Measurements from ENCODE around the gene NEB. TPM values are rescaled to one million over a fixed set of nuclear protein-coding genes. Genes with fewer than 3 reads are reported as not detected.

Gene NEB
- total RNA-seq, 4 donors from 2014 or later: 1.6 to 16.4 (median 4.4) TPM

- no peak overlapping the region for H3K4me3 ChIP-seq (replicated peaks in 1 of 3)
- intact Hi-C loops (cut with DNase I): no loop called here
- H3K27ac ChIP-seq: no peak overlapping the region
- no peaks in the 10 kb centered on the region for H3K9me3 ChIP-seq
- peak in 5 of 6 experiments; percentile 12 to 68 (median 49) for TF ChIP-seq CTCF (IDR thresholded peaks at IDR 0.05)
- TF ChIP-seq POLR2A (IDR thresholded peaks at IDR 0.05): no peak
- H3K4me1 ChIP-seq: no peaks in the 10 kb centered on the region
- no peaks in the 10 kb centered on the region for H3K27me3 ChIP-seq
- H3K36me3 ChIP-seq: no peaks in the 10 kb centered on the region
- no peak for DNase-seq
- 7 to 9% methylated on average over 1 of the region's 1 CpG for WGBS, 2 donors
Observed at GRCh38 chr2:151632993-151633565, 101.2 kb downstream of the NEB start.

GRCh38 chr2:151630372-151630771, 103.9 kb downstream of the NEB start:
- no peak for DNase-seq
- no peaks in the 10 kb centered on the region for H3K36me3 ChIP-seq
- no peaks in the 10 kb centered on the region for H3K9me3 ChIP-seq
- intact Hi-C loops (cut with DNase I): no loop called here
- 75 to 89% methylated on average over 1 of the region's 1 CpG for whole genome bisulfite sequencing, 2 donors
- no peaks in the 10 kb centered on the region for H3K4me1 ChIP-seq
- no peak overlapping the region for H3K4me3 ChIP-seq (replicated peaks in 1 of 3)
- no peaks in the 10 kb centered on the region for H3K27me3 ChIP-seq
- TF ChIP-seq POLR2A (IDR thresholded peaks at IDR 0.05) (no peak), CTCF (IDR thresholded peaks at IDR 0.05) (no peak)
- no peak overlapping the region for H3K27ac ChIP-seq

GRCh38 chr2:151627353-151627752, 106.9 kb downstream of the NEB start:
- H3K4me3 ChIP-seq (replicated peaks in 1 of 3): no peak overlapping the region
- no peak for DNase-seq
- H3K36me3 ChIP-seq: no peaks in the 10 kb centered on the region
- H3K4me1 ChIP-seq: no peaks in the 10 kb centered on the region
- TF ChIP-seq CTCF (IDR thresholded peaks at IDR 0.05) (no peak), POLR2A (IDR thresholded peaks at IDR 0.05) (no peak)
- intact Hi-C loops (cut with DNase I): no loop called here
- no peaks in the 10 kb centered on the region for H3K27me3 ChIP-seq
- H3K27ac ChIP-seq: no peak overlapping the region
- WGBS, 2 donors: 94% methylated on average over 6 of the region's 6 CpGs
- no peaks in the 10 kb centered on the region for H3K9me3 ChIP-seq

- TF ChIP-seq CTCF (IDR thresholded peaks at IDR 0.05): no peak
- no peak for TF ChIP-seq POLR2A (IDR thresholded peaks at IDR 0.05)
- Histone ChIP-seq H3K4me3 (replicated peaks in 1 of 3) (no peak overlapping the region), H3K9me3 (no peaks in the 10 kb centered on the region), H3K4me1 (no peaks in the 10 kb centered on the region), H3K36me3 (no peaks in the 10 kb centered on the region), H3K27ac (no peak overlapping the region), H3K27me3 (no peaks in the 10 kb centered on the region)
- intact Hi-C loops (cut with DNase I): no loop called here
- no peak for DNase-seq
Observed at GRCh38 chr2:151624271-151624670, 110.0 kb downstream of the NEB start.

GRCh38 chr2:151623631-151624030, 110.6 kb downstream of the NEB start:
- no peak overlapping the region for H3K4me3 ChIP-seq (replicated peaks in 1 of 3)
- intact Hi-C loops (cut with DNase I): no loop called here
- no peaks in the 10 kb centered on the region for H3K9me3 ChIP-seq
- no peaks in the 10 kb centered on the region for H3K27me3 ChIP-seq
- no peak for DNase-seq
- no peaks in the 10 kb centered on the region for H3K36me3 ChIP-seq
- no peaks in the 10 kb centered on the region for H3K4me1 ChIP-seq
- no peak overlapping the region for H3K27ac ChIP-seq
- TF ChIP-seq CTCF (IDR thresholded peaks at IDR 0.05) (no peak), POLR2A (IDR thresholded peaks at IDR 0.05) (no peak)
